ENCODE results near the gene LSM12.

Gene LSM12

DNA sequence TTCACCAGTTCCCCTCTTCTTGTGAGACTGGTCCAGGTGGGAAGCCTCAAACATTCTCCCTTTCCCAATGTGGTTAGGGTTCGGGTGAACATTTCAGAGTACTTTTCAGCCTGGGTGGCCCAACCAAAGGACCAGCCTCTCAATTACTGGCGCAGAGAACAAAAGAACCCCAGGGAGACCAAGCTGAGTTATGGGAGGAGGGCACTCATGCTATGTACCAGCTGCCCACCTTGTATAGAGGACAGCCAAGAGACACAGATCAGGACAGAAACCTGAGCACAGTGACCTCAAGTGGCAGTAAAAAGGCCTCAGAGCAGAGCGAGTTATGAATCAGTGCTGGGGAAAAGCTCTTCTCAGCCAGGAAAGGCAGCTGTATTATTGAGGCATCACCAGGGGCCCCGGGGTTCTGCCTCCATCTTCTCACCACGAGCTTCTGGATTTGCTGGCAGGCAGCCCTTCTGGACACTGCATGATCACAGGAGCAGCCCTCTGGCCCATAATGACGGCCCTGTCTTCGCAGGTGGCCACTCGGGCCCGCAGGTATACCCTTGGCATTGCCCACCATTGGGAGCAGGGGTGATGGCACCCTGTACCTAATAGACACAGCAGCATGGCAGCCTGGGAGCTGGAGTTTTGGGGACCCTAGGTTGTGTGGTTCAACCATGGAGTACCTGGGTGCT lies 7.9 kb upstream of the LSM12 start:
- Histone ChIP-seq H3K9ac (ENCODE audit: low read length) (no peak overlapping the region), H3K4me3 (ENCODE audit: low read length) (no peak overlapping the region), H3K27ac (ENCODE audit: low read length) (no peak overlapping the region), H3K79me2 (ENCODE audit: low read length) (peaks cover 25% of the 10 kb centered on the region), H4K20me1 (ENCODE audit: insufficient read depth, low read length) (no peaks in the 10 kb centered on the region), H3K9me3 (replicated peaks; ENCODE audit: insufficient read depth, low read length) (no peaks in the 10 kb centered on the region), H2AFZ (ENCODE audit: low read length) (no peak overlapping the region), H3K27me3 (replicated peaks; ENCODE audit: insufficient read depth, low read length) (no peaks in the 10 kb centered on the region), H3K4me1 (ENCODE audit: low read length) (peaks cover 10% of the 10 kb centered on the region), H3K36me3 (replicated peaks; ENCODE audit: insufficient read depth, low read length) (no peaks in the 10 kb centered on the region), H3K9me2 (replicated peaks; ENCODE audit: insufficient read depth, low read length) (no peaks in the 10 kb centered on the region), H3K4me2 (ENCODE audit: low read depth, low read length) (no peak overlapping the region), H3F3A (ENCODE audit: insufficient read depth, low read length) (peaks cover 17% of the 10 kb centered on the region)
- TF ChIP-seq, protein P1, sequence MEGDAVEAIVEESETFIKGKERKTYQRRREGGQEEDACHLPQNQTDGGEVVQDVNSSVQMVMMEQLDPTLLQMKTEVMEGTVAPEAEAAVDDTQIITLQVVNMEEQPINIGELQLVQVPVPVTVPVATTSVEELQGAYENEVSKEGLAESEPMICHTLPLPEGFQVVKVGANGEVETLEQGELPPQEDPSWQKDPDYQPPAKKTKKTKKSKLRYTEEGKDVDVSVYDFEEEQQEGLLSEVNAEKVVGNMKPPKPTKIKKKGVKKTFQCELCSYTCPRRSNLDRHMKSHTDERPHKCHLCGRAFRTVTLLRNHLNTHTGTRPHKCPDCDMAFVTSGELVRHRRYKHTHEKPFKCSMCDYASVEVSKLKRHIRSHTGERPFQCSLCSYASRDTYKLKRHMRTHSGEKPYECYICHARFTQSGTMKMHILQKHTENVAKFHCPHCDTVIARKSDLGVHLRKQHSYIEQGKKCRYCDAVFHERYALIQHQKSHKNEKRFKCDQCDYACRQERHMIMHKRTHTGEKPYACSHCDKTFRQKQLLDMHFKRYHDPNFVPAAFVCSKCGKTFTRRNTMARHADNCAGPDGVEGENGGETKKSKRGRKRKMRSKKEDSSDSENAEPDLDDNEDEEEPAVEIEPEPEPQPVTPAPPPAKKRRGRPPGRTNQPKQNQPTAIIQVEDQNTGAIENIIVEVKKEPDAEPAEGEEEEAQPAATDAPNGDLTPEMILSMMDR (IDR thresholded peaks at IDR 0.05; ENCODE audit: low read length): no peak
- TF ChIP-seq EZH2 (optimal IDR thresholded peaks at IDR 0.05; ENCODE audit: low read depth, low read length) (no peak), EZH2phosphoT487 (IDR thresholded peaks at IDR 0.05; ENCODE audit: low read length) (no peak)
- no peak for DNase-seq

DNA sequence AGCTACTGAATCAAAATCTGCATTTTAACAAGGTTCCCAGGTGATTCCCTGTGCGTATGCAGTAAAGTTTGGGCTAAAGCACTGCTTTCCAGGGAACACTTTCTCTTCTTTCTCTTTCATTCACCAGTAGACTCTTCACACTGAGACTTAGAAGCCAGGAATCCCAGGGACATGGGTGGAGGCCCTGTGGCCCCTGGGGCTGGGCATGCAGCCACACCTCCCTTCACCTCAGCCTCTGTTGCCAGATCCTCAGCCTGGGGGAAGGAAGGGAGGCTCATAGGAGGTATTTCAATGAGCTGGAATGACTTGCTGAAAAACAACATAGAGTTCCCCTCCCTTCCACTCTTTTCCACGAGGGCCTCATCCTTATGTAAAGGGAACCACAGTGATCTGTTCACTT lies 5.3 kb upstream of the LSM12 start:
- Histone ChIP-seq H3K27ac (ENCODE audit: low read length) (peak overlapping the region; percentile 75; the same call in 1 of the 2 replicates), H3K9ac (ENCODE audit: low read length) (peak overlapping the region; percentile 80; the same call in 1 of the 2 replicates), H3F3A (ENCODE audit: insufficient read depth, low read length) (peaks cover 18% of the 10 kb centered on the region), H3K27me3 (replicated peaks; ENCODE audit: insufficient read depth, low read length) (no peaks in the 10 kb centered on the region), H3K4me1 (ENCODE audit: low read length) (peaks cover 10% of the 10 kb centered on the region), H3K9me3 (replicated peaks; ENCODE audit: insufficient read depth, low read length) (no peaks in the 10 kb centered on the region), H3K36me3 (replicated peaks; ENCODE audit: insufficient read depth, low read length) (no peaks in the 10 kb centered on the region), H4K20me1 (ENCODE audit: insufficient read depth, low read length) (no peaks in the 10 kb centered on the region), H3K9me2 (replicated peaks; ENCODE audit: insufficient read depth, low read length) (no peaks in the 10 kb centered on the region), H2AFZ (ENCODE audit: low read length) (no peak overlapping the region), H3K79me2 (ENCODE audit: low read length) (peaks cover 32% of the 10 kb centered on the region), H3K4me3 (ENCODE audit: low read length) (peak overlapping the region; percentile 94), H3K4me2 (ENCODE audit: low read depth, low read length) (peak overlapping the region; percentile 96)
- TF ChIP-seq EZH2phosphoT487 (IDR thresholded peaks at IDR 0.05; ENCODE audit: low read length) (no peak), EZH2 (optimal IDR thresholded peaks at IDR 0.05; ENCODE audit: low read depth, low read length) (no peak)
- TF ChIP-seq, protein P1 (IDR thresholded peaks at IDR 0.05; ENCODE audit: low read length): no peak
- DNase-seq: no peak

DNA sequence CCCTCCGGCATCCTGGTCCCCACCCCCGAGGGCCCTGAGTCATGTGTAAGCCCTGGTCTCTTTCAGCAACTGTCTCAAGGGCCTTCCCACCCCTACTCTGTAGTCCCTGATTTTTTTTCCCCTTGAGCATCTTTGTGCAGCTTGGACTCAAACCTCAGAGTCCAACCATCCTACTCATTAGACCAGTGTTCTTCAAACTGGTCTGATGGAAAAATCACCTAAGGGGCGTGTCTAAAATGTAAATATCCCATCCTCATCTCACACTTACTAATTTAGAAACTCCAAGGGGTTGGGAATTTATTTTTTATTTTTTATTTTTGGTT lies 4.7 kb upstream of the LSM12 start:
- H3K9ac ChIP-seq (ENCODE audit: low read length): peak overlapping the region; percentile 80
- no peak for DNase-seq
- TF ChIP-seq, protein P1 (IDR thresholded peaks at IDR 0.05; ENCODE audit: low read length): no peak
- no peaks in the 10 kb centered on the region for H3K27me3 ChIP-seq (replicated peaks; ENCODE audit: insufficient read depth, low read length)
- H3K4me1 ChIP-seq (ENCODE audit: low read length): peaks cover 10% of the 10 kb centered on the region
- peak overlapping the region; percentile 96 for H3K4me2 ChIP-seq (ENCODE audit: low read depth, low read length)
- peaks cover 37% of the 10 kb centered on the region for H3K79me2 ChIP-seq (ENCODE audit: low read length)
- no peaks in the 10 kb centered on the region for H3K36me3 ChIP-seq (replicated peaks; ENCODE audit: insufficient read depth, low read length)
- no peaks in the 10 kb centered on the region for H4K20me1 ChIP-seq (ENCODE audit: insufficient read depth, low read length)
- peaks cover 21% of the 10 kb centered on the region for H3F3A ChIP-seq (ENCODE audit: insufficient read depth, low read length)
- no peaks in the 10 kb centered on the region for H3K9me2 ChIP-seq (replicated peaks; ENCODE audit: insufficient read depth, low read length)
- peak overlapping the region; percentile 94 for H3K4me3 ChIP-seq (ENCODE audit: low read length)
- H2AFZ ChIP-seq (ENCODE audit: low read length): peak overlapping the region; percentile 75
- H3K27ac ChIP-seq (ENCODE audit: low read length): peak overlapping the region; percentile 75; the same call in 1 of the 2 replicates
- H3K9me3 ChIP-seq (replicated peaks; ENCODE audit: insufficient read depth, low read length): no peaks in the 10 kb centered on the region
